Breast epithelium (tissue), 4 donors: ENCODE measurements around the gene NME4. TPM values are rescaled to one million over a fixed set of nuclear protein-coding genes. Genes with fewer than 3 reads are reported as not detected.

Experiments used
- DNase-seq, 2 donors: peaks; one replicate each; pipeline ENCODE4 v3.0.0-alpha.2; 2019; ENCODE audit warnings: low spot score in 2 of 2
- H3K27ac ChIP-seq, 2 donors: fragments of 200-600 bp; sonication (generic) in 1 of 2; one replicate each; pipeline ENCODE4 v1.5.1; 2016 to 2019; ENCODE audit warnings: mild to moderate bottlenecking in 1 of 2
- H3K27me3 ChIP-seq, 2 donors: fragments of 200-600 bp; sonication (generic) in 1 of 2; one replicate each; pipeline versions ENCODE4 v1.5.1 to v1.6.0; 2017 to 2019; ENCODE audit warnings: control low read depth in 1 of 2, mild to moderate bottlenecking in 1 of 2
- H3K36me3 ChIP-seq: fragments of 200-600 bp; one replicate; pipeline ENCODE4 v1.5.1; 2019
- H3K4me1 ChIP-seq, 2 donors: fragments of 200-600 bp; sonication (generic); one replicate each; pipeline ENCODE4 v1.5.1; 2016 to 2019; ENCODE audit warnings: control low read depth in 1 of 2
- H3K4me3 ChIP-seq, 3 donors: fragments of 200-600 bp; sonication (generic); 1 replicate in 2 of 3; 2 replicates in 1 of 3; pipeline ENCODE4 v1.5.1; 2016 to 2019; ENCODE audit warnings: mild to moderate bottlenecking in 3 of 3, moderate library complexity in 2 of 3
- H3K9me3 ChIP-seq, 2 donors: fragments of 200-600 bp; sonication (generic) in 1 of 2; one replicate each; pipeline ENCODE4 v1.5.1; 2016 to 2019; ENCODE audit warnings: control low read depth in 1 of 2
- POLR2A ChIP-seq: fragments of 450-650 bp; IDR thresholded peaks from one replicate; pipeline ENCODE4 v1.6.1; 2016; ENCODE audit warnings: antibody characterized with exemption, mild to moderate bottlenecking, moderate library complexity
- POLR2AphosphoS5 ChIP-seq, 3 donors: sonication (generic); formaldehyde crosslinking; IDR thresholded peaks; one replicate each; pipeline ENCODE4 v1.6.1; 2017; ENCODE audit warnings: antibody characterized with exemption in 3 of 3
- intact Hi-C: fragments of 100-400 bp; cut with DNase I; formaldehyde crosslinking; loops from one replicate; pipeline ENCODE4 v1.15.1; 2023; ENCODE audit warnings: low total_unique reads
- total RNA-seq, 3 donors: library from RNA; depleted of rRNA; stranded (reverse); fragments of >200 nt; gene quantifications; one replicate each; pipeline ENCODE4 v1.1.0, GENCODE V29; 2016
- TF ChIP-seq, protein P1 (sequence below), 3 donors: fragments of 450-650 bp; IDR thresholded peaks; one replicate each; pipeline ENCODE4 v1.5.1; 2016 to 2017; ENCODE audit warnings: antibody characterized with exemption in 3 of 3, mild to moderate bottlenecking in 3 of 3, moderate library complexity in 3 of 3

Gene NME4
- total RNA-seq, 3 donors from 2014 or later: 46.5 to 118 (median 78.0) TPM

- no peaks in the 10 kb centered on the region for H3K36me3 ChIP-seq
- no peak for DNase-seq
- H3K4me3 ChIP-seq: no peak overlapping the region
- intact Hi-C loops: no loop called here
- H3K4me1 ChIP-seq: no peaks in the 10 kb centered on the region
- TF ChIP-seq POLR2A: no peak
- TF ChIP-seq POLR2AphosphoS5 (IDR thresholded peaks at IDR 0.05): no peak
- H3K9me3 ChIP-seq: no peaks in the 10 kb centered on the region
- no peaks in the 10 kb centered on the region for H3K27me3 ChIP-seq
- H3K27ac ChIP-seq: no peak overlapping the region
Measured at GRCh38 chr16:404971-405486, 8.0 kb downstream of the NME4 start.

DNA sequence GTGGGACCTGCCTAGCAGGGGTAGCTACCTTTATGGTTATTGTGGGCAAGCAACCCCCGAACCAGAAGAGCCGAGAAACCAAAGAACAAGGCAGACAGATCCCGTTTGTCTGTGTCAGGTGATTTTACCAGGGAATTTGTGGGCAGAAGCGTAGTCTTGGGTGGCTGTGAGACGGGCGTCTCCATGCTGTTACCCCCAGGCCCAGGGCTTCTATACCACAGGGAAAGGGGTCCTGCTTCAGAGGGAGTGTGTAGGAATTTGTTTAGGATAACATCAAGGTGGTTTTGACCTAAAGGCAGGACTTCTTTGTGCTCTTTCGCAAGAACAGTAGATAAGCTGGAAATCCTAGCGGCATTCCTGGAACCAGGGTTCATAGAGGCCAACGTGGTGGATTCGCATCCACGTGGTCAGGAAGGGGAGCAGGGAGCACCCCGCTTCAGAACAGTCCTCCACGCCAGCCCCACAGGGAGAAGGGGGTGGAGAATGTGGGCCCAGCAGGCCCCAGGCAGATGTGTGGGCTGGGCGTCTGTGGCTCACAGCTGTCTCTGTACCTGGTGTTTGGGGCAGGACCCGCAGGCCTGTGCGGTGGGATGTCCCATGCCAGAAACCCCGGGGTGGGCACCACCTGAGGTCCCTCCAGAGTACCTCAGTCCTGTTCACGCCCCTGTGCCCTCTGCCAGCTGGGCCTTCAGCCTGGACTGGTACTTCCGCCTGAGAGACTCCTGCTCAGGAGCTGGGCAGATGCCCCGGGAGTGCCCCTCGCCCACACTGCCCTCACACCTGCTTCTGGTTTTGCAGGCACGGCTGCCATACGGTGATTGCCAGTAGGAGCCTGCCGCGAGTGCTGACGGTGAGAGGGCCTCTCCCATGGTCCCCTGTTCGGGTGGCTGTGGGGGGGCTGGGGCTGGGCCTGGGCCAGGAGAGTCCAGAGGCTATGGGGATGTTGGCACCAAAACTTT, 8.8 kb downstream of the NME4 start:
- Histone ChIP-seq H3K27me3 (no peaks in the 10 kb centered on the region), H3K27ac (no peak overlapping the region), H3K36me3 (no peaks in the 10 kb centered on the region), H3K9me3 (no peaks in the 10 kb centered on the region), H3K4me3 (no peak overlapping the region), H3K4me1 (no peaks in the 10 kb centered on the region)
- intact Hi-C loops: no loop called here
- DNase-seq: no peak
- TF ChIP-seq POLR2A: no peak
- no peak for TF ChIP-seq POLR2AphosphoS5 (IDR thresholded peaks at IDR 0.05)
- TF ChIP-seq, protein P1, sequence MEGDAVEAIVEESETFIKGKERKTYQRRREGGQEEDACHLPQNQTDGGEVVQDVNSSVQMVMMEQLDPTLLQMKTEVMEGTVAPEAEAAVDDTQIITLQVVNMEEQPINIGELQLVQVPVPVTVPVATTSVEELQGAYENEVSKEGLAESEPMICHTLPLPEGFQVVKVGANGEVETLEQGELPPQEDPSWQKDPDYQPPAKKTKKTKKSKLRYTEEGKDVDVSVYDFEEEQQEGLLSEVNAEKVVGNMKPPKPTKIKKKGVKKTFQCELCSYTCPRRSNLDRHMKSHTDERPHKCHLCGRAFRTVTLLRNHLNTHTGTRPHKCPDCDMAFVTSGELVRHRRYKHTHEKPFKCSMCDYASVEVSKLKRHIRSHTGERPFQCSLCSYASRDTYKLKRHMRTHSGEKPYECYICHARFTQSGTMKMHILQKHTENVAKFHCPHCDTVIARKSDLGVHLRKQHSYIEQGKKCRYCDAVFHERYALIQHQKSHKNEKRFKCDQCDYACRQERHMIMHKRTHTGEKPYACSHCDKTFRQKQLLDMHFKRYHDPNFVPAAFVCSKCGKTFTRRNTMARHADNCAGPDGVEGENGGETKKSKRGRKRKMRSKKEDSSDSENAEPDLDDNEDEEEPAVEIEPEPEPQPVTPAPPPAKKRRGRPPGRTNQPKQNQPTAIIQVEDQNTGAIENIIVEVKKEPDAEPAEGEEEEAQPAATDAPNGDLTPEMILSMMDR (IDR thresholded peaks at IDR 0.05): no peak

DNA sequence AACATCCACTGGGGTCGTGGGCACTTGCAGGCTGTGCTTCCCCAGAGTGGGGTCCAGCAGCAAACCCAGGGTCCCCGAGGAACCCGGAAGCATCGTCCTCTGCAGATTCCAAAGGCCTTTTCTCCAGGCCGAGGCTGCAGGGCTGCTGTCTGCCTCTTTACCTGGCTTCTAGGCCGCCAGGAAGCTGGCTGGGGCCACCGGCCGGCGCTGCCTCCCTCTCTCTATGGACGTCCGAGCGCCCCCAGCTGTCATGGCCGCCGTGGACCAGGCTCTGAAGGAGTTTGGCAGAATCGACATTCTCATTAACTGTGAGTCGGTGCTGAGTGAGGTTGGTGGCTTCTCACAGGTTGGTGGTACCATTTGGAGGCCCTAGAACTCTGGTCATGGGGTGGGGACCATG, 10.3 kb downstream of the NME4 start:
- H3K9me3 ChIP-seq: no peaks in the 10 kb centered on the region
- DNase-seq: no peak
- H3K36me3 ChIP-seq: no peaks in the 10 kb centered on the region
- H3K27me3 ChIP-seq: no peaks in the 10 kb centered on the region
- no peaks in the 10 kb centered on the region for H3K4me1 ChIP-seq
- TF ChIP-seq POLR2AphosphoS5 (IDR thresholded peaks at IDR 0.05) (no peak), POLR2A (no peak)
- TF ChIP-seq, protein P1 (IDR thresholded peaks at IDR 0.05): no peak
- intact Hi-C loops: no loop called here
- H3K27ac ChIP-seq: no peak overlapping the region
- no peak overlapping the region for H3K4me3 ChIP-seq

GRCh38 chr16:410516-411178, 13.6 kb downstream of the NME4 start:
- Histone ChIP-seq H3K9me3 (no peaks in the 10 kb centered on the region), H3K36me3 (no peaks in the 10 kb centered on the region), H3K27me3 (no peaks in the 10 kb centered on the region), H3K27ac (no peak overlapping the region), H3K4me3 (no peak overlapping the region), H3K4me1 (no peaks in the 10 kb centered on the region)
- TF ChIP-seq POLR2A: no peak
- intact Hi-C loops: no loop called here
- DNase-seq: no peak

DNA sequence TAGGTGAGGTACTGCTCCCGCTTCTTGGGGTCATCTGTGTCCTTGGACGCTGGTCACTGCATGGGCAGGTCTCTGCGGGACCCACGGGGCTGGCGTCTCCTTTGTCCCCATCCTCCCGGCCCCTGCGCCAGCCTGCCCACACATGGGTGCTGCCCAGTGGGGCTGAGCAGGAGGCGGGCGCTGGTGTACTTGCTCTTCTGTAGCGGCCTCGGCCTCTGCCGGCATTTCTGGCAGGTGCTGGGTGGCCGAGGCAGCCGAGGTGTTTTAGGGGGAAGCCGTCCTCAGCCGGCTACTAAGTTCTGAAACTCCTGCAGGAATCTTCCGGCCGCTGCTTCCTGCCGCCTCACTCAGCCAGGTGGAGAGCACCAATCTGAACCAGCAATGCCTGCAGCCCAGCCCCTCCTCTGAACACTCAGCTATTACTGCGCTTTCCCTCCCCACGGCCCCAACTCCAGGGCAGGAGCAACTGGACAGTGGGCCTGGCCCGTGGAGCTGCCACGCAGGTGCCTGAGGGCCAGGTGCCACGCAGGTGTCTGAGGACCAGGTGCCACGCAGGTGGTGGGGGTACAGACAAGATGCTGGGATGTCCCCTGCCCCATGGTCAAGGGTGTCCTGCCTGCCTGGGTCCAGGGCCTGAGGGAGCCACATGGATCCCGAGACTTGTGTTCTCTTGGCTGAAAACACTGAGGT, 14.7 kb downstream of the NME4 start:
- intact Hi-C loops: no loop called here
- Histone ChIP-seq H3K4me3 (no peak overlapping the region), H3K4me1 (no peaks in the 10 kb centered on the region), H3K27ac (no peak overlapping the region), H3K27me3 (no peaks in the 10 kb centered on the region), H3K36me3 (no peaks in the 10 kb centered on the region), H3K9me3 (no peaks in the 10 kb centered on the region)
- TF ChIP-seq, protein P1 (IDR thresholded peaks at IDR 0.05): no peak
- TF ChIP-seq POLR2AphosphoS5 (IDR thresholded peaks at IDR 0.05) (no peak), POLR2A (no peak)
- no peak for DNase-seq
